ENCODE measurements around the gene NCR1. TPM values are rescaled to one million over a fixed set of nuclear protein-coding genes. Genes with fewer than 3 reads are reported as not detected.
"Not testable (repeated sequence)": the region's sequence is repeated elsewhere in the genome, so short reads cannot be mapped to it uniquely, and the experiment has no call there.

The NCR1 gene
- total RNA-seq, 1 experiment from 2014 or later: not detected

DNA sequence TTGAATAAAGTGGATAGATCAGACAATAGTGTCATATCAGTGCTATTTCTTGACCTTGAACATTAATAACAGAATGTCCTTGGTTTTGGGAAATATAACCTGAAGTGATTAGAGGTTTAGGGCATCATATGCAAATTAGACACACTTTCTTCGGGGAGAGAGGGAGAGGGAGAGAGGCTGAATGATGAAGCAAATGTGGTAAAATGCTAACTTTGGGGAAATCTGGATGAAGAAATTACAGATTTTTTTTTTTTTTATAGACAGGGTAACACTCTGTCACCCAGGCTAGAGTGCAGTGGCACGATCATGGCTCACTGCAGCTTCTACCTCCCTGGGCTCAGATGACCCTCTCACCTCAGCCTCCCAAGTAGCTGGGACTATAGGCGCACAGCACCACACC is 3.9 kb upstream of the NCR1 start:
- H3K79me2 ChIP-seq (ENCODE audit: low read depth): no peaks in the 10 kb centered on the region
- DNase-seq: no peak
- H3K4me3 ChIP-seq: no peak overlapping the region
- no peaks in the 10 kb centered on the region for H3K9me3 ChIP-seq (ENCODE audit: insufficient read depth, low read depth)
- ChIA-PET POLR2A (ENCODE audit: unreplicated experiment) (no interaction called here), CTCF (no interaction called here)
- H3K4me1 ChIP-seq (replicated peaks; ENCODE audit: insufficient read depth): no peaks in the 10 kb centered on the region
- peaks cover 39% of the 10 kb centered on the region for H3K27me3 ChIP-seq (ENCODE audit: insufficient read depth, low read depth)
- BruUV-seq (replicated peaks): no TSS peak
- no peaks in the 10 kb centered on the region for H3K36me3 ChIP-seq (ENCODE audit: low read depth)
- no peak overlapping the region for H2AFZ ChIP-seq
- H3F3A ChIP-seq (ENCODE audit: insufficient read depth, low read depth): peaks cover 11% of the 10 kb centered on the region; the same call in 1 of the 2 replicates
- H3K9me2 ChIP-seq (ENCODE audit: insufficient read depth): no peaks in the 10 kb centered on the region
- intact Hi-C loops (cut with micrococcal nuclease; ENCODE audit: unreplicated experiment): no loop called here
- TF ChIP-seq EZH2 (IDR thresholded peaks at IDR 0.05; ENCODE audit: low read depth) (no peak), CTCF (conservative IDR thresholded peaks at IDR 0.05) (no peak)
- no peak overlapping the region for H3K27ac ChIP-seq
- no peaks in the 10 kb centered on the region for H4K20me1 ChIP-seq (ENCODE audit: insufficient read depth)
- no peak overlapping the region for H3K4me2 ChIP-seq

- CTCF ChIA-PET: no interaction called here
- H3K4me2 ChIP-seq: no peak overlapping the region
- no peak for TF ChIP-seq EZH2 (IDR thresholded peaks at IDR 0.05; ENCODE audit: low read depth)
- H3K9me3 ChIP-seq (ENCODE audit: insufficient read depth, low read depth): no peaks in the 10 kb centered on the region
- no peak overlapping the region for H2AFZ ChIP-seq
- no peak overlapping the region for H3K27ac ChIP-seq
- no peaks in the 10 kb centered on the region for H3K9me2 ChIP-seq (ENCODE audit: insufficient read depth)
- BruUV-seq (replicated peaks): no TSS peak
- intact Hi-C loops (cut with micrococcal nuclease; ENCODE audit: unreplicated experiment): no loop called here
- DNase-seq: no peak
- no peak overlapping the region for H3K4me3 ChIP-seq
- no peaks in the 10 kb centered on the region for H3K4me1 ChIP-seq (replicated peaks; ENCODE audit: insufficient read depth)
- no peaks in the 10 kb centered on the region for H3K36me3 ChIP-seq (ENCODE audit: low read depth)
- no peaks in the 10 kb centered on the region for H4K20me1 ChIP-seq (ENCODE audit: insufficient read depth)
- H3K79me2 ChIP-seq (ENCODE audit: low read depth): no peaks in the 10 kb centered on the region
- H3F3A ChIP-seq (ENCODE audit: insufficient read depth, low read depth): peaks cover 11% of the 10 kb centered on the region; the same call in 1 of the 2 replicates
- H3K27me3 ChIP-seq (ENCODE audit: insufficient read depth, low read depth): peaks cover 35% of the 10 kb centered on the region
- POLR2A ChIA-PET (ENCODE audit: unreplicated experiment): no interaction called here
Measured at GRCh38 chr19:54903303-54903702, 2.6 kb upstream of the NCR1 start.

DNA sequence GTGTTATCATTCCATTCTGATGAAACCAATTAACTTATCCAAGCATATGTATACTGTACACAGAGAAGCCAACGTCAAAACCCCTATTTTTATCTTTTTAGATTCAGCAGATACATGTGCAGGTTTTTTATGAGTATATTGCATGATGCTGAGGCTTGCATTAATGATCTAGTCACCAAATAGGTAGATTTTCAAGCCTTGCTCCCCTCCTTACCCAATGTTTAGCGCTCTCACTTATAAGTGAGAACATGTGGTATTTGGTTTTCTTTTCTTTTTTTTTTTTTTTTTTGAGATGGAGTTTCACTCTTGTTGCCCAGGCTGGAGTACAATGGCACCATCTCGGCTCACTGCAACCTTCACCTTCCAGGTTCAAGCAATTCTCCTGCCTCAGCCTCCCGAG is 1.7 kb upstream of the NCR1 start:
- H3K4me2 ChIP-seq; H3K36me3 ChIP-seq (ENCODE audit: low read depth); H3K9me2 ChIP-seq (ENCODE audit: insufficient read depth); H2AFZ ChIP-seq; POLR2A ChIA-PET (ENCODE audit: unreplicated experiment); H3K9me3 ChIP-seq (ENCODE audit: insufficient read depth, low read depth); intact Hi-C loops (cut with micrococcal nuclease; ENCODE audit: unreplicated experiment); H3K4me1 ChIP-seq (replicated peaks; ENCODE audit: insufficient read depth); H3K79me2 ChIP-seq (ENCODE audit: low read depth); BruUV-seq (replicated peaks); DNase-seq; H3K27ac ChIP-seq; CTCF ChIA-PET; H3K4me3 ChIP-seq; H4K20me1 ChIP-seq (ENCODE audit: insufficient read depth): not testable (repeated sequence)
- H3F3A ChIP-seq (ENCODE audit: insufficient read depth, low read depth): peaks cover 11% of the 10 kb centered on the region; the same call in 1 of the 2 replicates
- H3K27me3 ChIP-seq (ENCODE audit: insufficient read depth, low read depth): peaks cover 28% of the 10 kb centered on the region

- Histone ChIP-seq H3K4me2 (no peak overlapping the region), H2AFZ (0 out of 2 replicates have a peak overlapping the region, but pooled peaks have one; percentile 28), H3K9me2 (ENCODE audit: insufficient read depth) (no peaks in the 10 kb centered on the region), H3K27me3 (ENCODE audit: insufficient read depth, low read depth) (peaks cover 17% of the 10 kb centered on the region), H3K4me3 (no peak overlapping the region), H3K4me1 (replicated peaks; ENCODE audit: insufficient read depth) (no peaks in the 10 kb centered on the region), H3K27ac (no peak overlapping the region), H3K36me3 (ENCODE audit: low read depth) (no peaks in the 10 kb centered on the region), H3K79me2 (ENCODE audit: low read depth) (no peaks in the 10 kb centered on the region), H3F3A (ENCODE audit: insufficient read depth, low read depth) (peaks cover 11% of the 10 kb centered on the region; the same call in 1 of the 2 replicates), H4K20me1 (ENCODE audit: insufficient read depth) (no peaks in the 10 kb centered on the region), H3K9me3 (ENCODE audit: insufficient read depth, low read depth) (no peaks in the 10 kb centered on the region)
- no TSS peak for BruUV-seq (replicated peaks)
- POLR2A ChIA-PET (ENCODE audit: unreplicated experiment): no interaction called here
- no peak for DNase-seq
- TF ChIP-seq EZH2 (IDR thresholded peaks at IDR 0.05; ENCODE audit: low read depth): no peak
- TF ChIP-seq CTCF (conservative IDR thresholded peaks at IDR 0.05): no peak
- CTCF ChIA-PET: no interaction called here
- intact Hi-C loops (cut with micrococcal nuclease; ENCODE audit: unreplicated experiment): no loop called here
Measured at GRCh38 chr19:54905421-54905802, 536 bp upstream of the NCR1 start.

All from PC-9 (cell line).